Measurements from ENCODE around the gene NUP210L.
"Not testable (repeated sequence)": the region's sequence is repeated elsewhere in the genome, so short reads cannot be mapped to it uniquely, and the experiment has no call there.

NUP210L gene

DNA sequence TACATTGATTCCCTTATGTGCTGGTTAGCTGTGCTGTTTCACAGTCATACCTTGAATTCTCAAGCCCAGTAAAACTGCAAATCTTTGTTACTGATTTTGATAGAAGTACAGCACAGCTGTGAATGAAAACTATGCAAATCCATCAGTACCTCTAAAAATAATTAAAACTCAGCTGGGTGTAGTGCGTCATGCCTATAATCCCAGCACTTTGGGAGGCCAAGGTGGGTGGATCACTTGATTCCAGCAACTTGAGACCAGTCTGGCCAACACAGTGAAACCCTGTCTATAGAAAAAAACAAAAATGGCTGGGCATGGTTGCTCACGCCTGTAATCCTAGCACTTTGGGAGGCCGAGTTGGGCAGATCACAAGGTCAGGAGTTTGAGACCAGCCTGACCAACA is 61.2 kb downstream of the NUP210L start:
- Histone ChIP-seq H3K18ac (ENCODE audit: low read length) (no peak overlapping the region), H3K9ac (ENCODE audit: low read length) (no peak overlapping the region)
- WGBS (ENCODE audit: extremely low coverage, insufficient coverage, insufficient read length) = no CpG with 5 or more reads among the region's 3 CpGs

DNA sequence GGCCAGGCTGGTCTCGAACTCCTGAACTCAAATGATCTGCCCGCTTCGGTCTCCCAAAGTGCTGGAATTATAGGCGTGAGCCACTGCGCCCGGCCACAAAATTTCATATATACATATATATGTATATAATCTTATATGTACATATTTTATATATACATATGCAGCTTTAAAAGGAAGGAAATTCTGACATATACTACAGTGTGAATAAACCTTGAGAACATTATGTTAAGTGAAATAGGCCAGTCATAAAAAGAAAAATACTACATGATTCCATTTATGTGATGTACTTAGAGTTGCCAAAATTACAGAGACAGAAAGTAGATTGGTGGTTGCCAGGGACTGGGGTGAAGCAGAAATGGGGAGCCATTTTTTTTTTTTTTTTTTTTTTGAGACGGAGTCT is 63.2 kb downstream of the NUP210L start:
- Histone ChIP-seq H3K79me1 (ENCODE audit: low read length) (no peaks in the 10 kb centered on the region), H3K18ac (ENCODE audit: low read length) (no peak overlapping the region), H3K79me2 (ENCODE audit: control insufficient read depth, insufficient read depth, low read length, poor library complexity) (no peaks in the 10 kb centered on the region), H3K23ac (ENCODE audit: low read length) (no peak overlapping the region), H3K14ac (ENCODE audit: low read length) (no peak overlapping the region), H2AK5ac (ENCODE audit: low read length) (no peak overlapping the region), H3K27me3 (ENCODE audit: insufficient read depth, low read length) (no peaks in the 10 kb centered on the region), H2BK5ac (ENCODE audit: low read depth, low read length, poor library complexity) (no peak overlapping the region), H2BK120ac (ENCODE audit: insufficient read depth, low read length, poor library complexity) (no peak overlapping the region), H3K4me3 (ENCODE audit: low read depth, low read length) (no peak overlapping the region), H4K8ac (ENCODE audit: low read depth, low read length) (no peak overlapping the region), H2AFZ (ENCODE audit: insufficient read depth, low read length, poor library complexity) (no peak overlapping the region), H3K4ac (ENCODE audit: low read depth, low read length) (no peak overlapping the region), H4K12ac (ENCODE audit: low read depth, low read length) (no peak overlapping the region), H3K36me3 (ENCODE audit: control insufficient read depth in 1 of 2, insufficient read depth in 2 of 2, low read length in 2 of 2) (no peaks in the 10 kb centered on the region), H3K27ac (ENCODE audit: low read depth, low read length) (no peak overlapping the region), H3K4me1 (ENCODE audit: control insufficient read depth in 1 of 2, insufficient read depth in 2 of 2, low read length in 2 of 2) (no peaks in the 10 kb centered on the region), H3K9ac (ENCODE audit: low read length) (no peak overlapping the region), H4K91ac (ENCODE audit: low read depth, low read length) (no peak overlapping the region), H3K4me2 (ENCODE audit: low read length) (no peak overlapping the region), H2BK12ac (ENCODE audit: low read length) (no peak overlapping the region), H3K9me3 (ENCODE audit: insufficient read depth, low read depth, low read length) (no peaks in the 10 kb centered on the region)
- no CpG with 5 or more reads among the region's 7 CpGs for WGBS (ENCODE audit: extremely low coverage, insufficient coverage, insufficient read length)
- DNase-seq = no peak

More for the DNA sequence above, 61.2 kb downstream of the NUP210L start:
- Histone ChIP-seq H2AFZ (ENCODE audit: insufficient read depth, low read length, poor library complexity) (no peak overlapping the region), H2BK5ac (ENCODE audit: low read depth, low read length, poor library complexity) (no peak overlapping the region), H2AK5ac (ENCODE audit: low read length) (no peak overlapping the region), H3K9me3 (ENCODE audit: insufficient read depth, low read depth, low read length) (peaks cover 4% of the 10 kb centered on the region), H3K4me2 (ENCODE audit: low read length) (no peak overlapping the region), H3K27me3 (ENCODE audit: insufficient read depth, low read length) (no peaks in the 10 kb centered on the region), H3K23ac (ENCODE audit: low read length) (no peak overlapping the region), H3K4ac (ENCODE audit: low read depth, low read length) (no peak overlapping the region), H2BK120ac (ENCODE audit: insufficient read depth, low read length, poor library complexity) (no peak overlapping the region), H3K14ac (ENCODE audit: low read length) (no peak overlapping the region), H3K4me1 (ENCODE audit: control insufficient read depth in 1 of 2, insufficient read depth in 2 of 2, low read length in 2 of 2) (no peaks in the 10 kb centered on the region), H3K36me3 (ENCODE audit: control insufficient read depth in 1 of 2, insufficient read depth in 2 of 2, low read length in 2 of 2) (no peaks in the 10 kb centered on the region), H4K12ac (ENCODE audit: low read depth, low read length) (no peak overlapping the region), H4K8ac (ENCODE audit: low read depth, low read length) (no peak overlapping the region), H2BK12ac (ENCODE audit: low read length) (no peak overlapping the region), H3K4me3 (ENCODE audit: low read depth, low read length) (no peak overlapping the region), H3K79me1 (ENCODE audit: low read length) (no peaks in the 10 kb centered on the region), H4K91ac (ENCODE audit: low read depth, low read length) (no peak overlapping the region), H3K27ac (ENCODE audit: low read depth, low read length) (no peak overlapping the region), H3K79me2 (ENCODE audit: control insufficient read depth, insufficient read depth, low read length, poor library complexity) (no peaks in the 10 kb centered on the region)
- DNase-seq = no peak

DNA sequence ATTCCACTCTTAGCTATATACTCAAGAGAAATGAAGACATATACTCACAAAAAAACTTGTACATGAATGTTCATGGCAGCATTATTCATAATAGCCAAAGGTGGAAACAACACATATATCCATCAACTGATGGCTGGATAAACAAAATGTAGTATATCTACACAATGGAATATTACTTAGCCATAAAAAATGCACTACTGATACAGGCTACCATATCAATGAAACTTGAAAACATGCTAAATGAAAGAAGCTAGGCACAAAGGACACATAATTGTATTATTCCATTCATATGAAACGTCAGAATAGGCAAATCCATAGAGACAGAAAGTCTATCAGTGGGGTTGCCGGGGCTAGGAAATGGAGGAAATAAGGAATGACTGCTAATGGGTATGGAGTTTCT is 67.3 kb downstream of the NUP210L start:
- Histone ChIP-seq H3K79me2 (ENCODE audit: control insufficient read depth, insufficient read depth, low read length, poor library complexity) (no peaks in the 10 kb centered on the region), H4K91ac (ENCODE audit: low read depth, low read length) (no peak overlapping the region), H3K36me3 (ENCODE audit: control insufficient read depth in 1 of 2, insufficient read depth in 2 of 2, low read length in 2 of 2) (no peaks in the 10 kb centered on the region), H3K4ac (ENCODE audit: low read depth, low read length) (no peak overlapping the region), H4K12ac (ENCODE audit: low read depth, low read length) (no peak overlapping the region), H2BK5ac (ENCODE audit: low read depth, low read length, poor library complexity) (no peak overlapping the region), H4K8ac (ENCODE audit: low read depth, low read length) (no peak overlapping the region), H3K4me2 (ENCODE audit: low read length) (no peak overlapping the region), H3K27ac (ENCODE audit: low read depth, low read length) (no peak overlapping the region), H2BK12ac (ENCODE audit: low read length) (no peak overlapping the region), H3K18ac (ENCODE audit: low read length) (no peak overlapping the region), H3K23ac (ENCODE audit: low read length) (no peak overlapping the region), H2AK5ac (ENCODE audit: low read length) (no peak overlapping the region), H3K14ac (ENCODE audit: low read length) (no peak overlapping the region), H2AFZ (ENCODE audit: insufficient read depth, low read length, poor library complexity) (no peak overlapping the region), H3K9ac (ENCODE audit: low read length) (no peak overlapping the region), H3K27me3 (ENCODE audit: insufficient read depth, low read length) (no peaks in the 10 kb centered on the region), H3K9me3 (ENCODE audit: insufficient read depth, low read depth, low read length) (no peaks in the 10 kb centered on the region), H3K4me3 (ENCODE audit: low read depth, low read length) (no peak overlapping the region), H3K79me1 (ENCODE audit: low read length) (no peaks in the 10 kb centered on the region), H2BK120ac (ENCODE audit: insufficient read depth, low read length, poor library complexity) (no peak overlapping the region), H3K4me1 (ENCODE audit: control insufficient read depth in 1 of 2, insufficient read depth in 2 of 2, low read length in 2 of 2) (no peaks in the 10 kb centered on the region)
- DNase-seq = no peak
- WGBS (ENCODE audit: extremely low coverage, insufficient coverage, insufficient read length) = no CpG with 5 or more reads among the region's 2 CpGs

DNA sequence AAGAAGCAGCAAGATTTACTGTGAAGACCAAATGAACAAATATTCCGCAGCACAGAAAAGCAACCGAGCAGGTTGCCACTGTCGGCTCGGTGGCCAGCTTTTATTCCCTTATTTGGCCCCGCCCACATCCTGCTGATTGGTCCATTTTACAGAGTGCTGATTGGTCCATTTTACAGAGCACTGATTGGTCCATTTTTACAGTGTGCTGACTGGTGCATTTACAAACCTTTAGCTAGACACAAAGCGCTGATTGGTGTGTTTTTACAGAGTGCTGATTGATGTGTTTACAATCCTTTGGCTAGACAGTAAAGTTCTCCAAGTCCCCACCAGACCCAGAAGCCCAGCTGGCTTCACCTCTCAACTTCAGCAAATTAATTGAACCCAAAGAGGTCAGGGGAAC is 71.8 kb downstream of the NUP210L start:
- not testable (repeated sequence) for H2AK5ac ChIP-seq (ENCODE audit: low read length); H4K8ac ChIP-seq (ENCODE audit: low read depth, low read length); H3K14ac ChIP-seq (ENCODE audit: low read length); H3K36me3 ChIP-seq (ENCODE audit: control insufficient read depth in 1 of 2, insufficient read depth in 2 of 2, low read length in 2 of 2); H3K27ac ChIP-seq (ENCODE audit: low read depth, low read length); H3K79me2 ChIP-seq (ENCODE audit: control insufficient read depth, insufficient read depth, low read length, poor library complexity); H3K18ac ChIP-seq (ENCODE audit: low read length); H3K9ac ChIP-seq (ENCODE audit: low read length); H4K12ac ChIP-seq (ENCODE audit: low read depth, low read length); H3K23ac ChIP-seq (ENCODE audit: low read length); H4K91ac ChIP-seq (ENCODE audit: low read depth, low read length); H3K4ac ChIP-seq (ENCODE audit: low read depth, low read length); H2BK120ac ChIP-seq (ENCODE audit: insufficient read depth, low read length, poor library complexity); H2AFZ ChIP-seq (ENCODE audit: insufficient read depth, low read length, poor library complexity); H3K79me1 ChIP-seq (ENCODE audit: low read length); H3K4me3 ChIP-seq (ENCODE audit: low read depth, low read length); H2BK5ac ChIP-seq (ENCODE audit: low read depth, low read length, poor library complexity); H3K4me2 ChIP-seq (ENCODE audit: low read length); H3K9me3 ChIP-seq (ENCODE audit: insufficient read depth, low read depth, low read length); DNase-seq; H2BK12ac ChIP-seq (ENCODE audit: low read length); H3K27me3 ChIP-seq (ENCODE audit: insufficient read depth, low read length); H3K4me1 ChIP-seq (ENCODE audit: control insufficient read depth in 1 of 2, insufficient read depth in 2 of 2, low read length in 2 of 2)
- no CpG with 5 or more reads among the region's 6 CpGs for WGBS (ENCODE audit: extremely low coverage, insufficient coverage, insufficient read length)

Data from trophoblast cell (in vitro differentiated cells and primary cell).